HL-60 (cell line): ENCODE results near the gene HOXB4.

ENCODE experiments used
- TF ChIP-seq, protein P1 (sequence below): IDR thresholded peaks from one replicate; pipeline ENCODE4 v1.5.1; 2011; ENCODE audit warnings: low read length, control low read depth, inconsistent platforms; ENCODE audit not compliant: insufficient read depth
- TF ChIP-seq, protein P2 (sequence below): IDR thresholded peaks from 2 replicates; pipeline ENCODE4 v1.6.1; 2012; ENCODE audit warnings: low read depth; ENCODE audit not compliant: insufficient replicate concordance

DNA sequence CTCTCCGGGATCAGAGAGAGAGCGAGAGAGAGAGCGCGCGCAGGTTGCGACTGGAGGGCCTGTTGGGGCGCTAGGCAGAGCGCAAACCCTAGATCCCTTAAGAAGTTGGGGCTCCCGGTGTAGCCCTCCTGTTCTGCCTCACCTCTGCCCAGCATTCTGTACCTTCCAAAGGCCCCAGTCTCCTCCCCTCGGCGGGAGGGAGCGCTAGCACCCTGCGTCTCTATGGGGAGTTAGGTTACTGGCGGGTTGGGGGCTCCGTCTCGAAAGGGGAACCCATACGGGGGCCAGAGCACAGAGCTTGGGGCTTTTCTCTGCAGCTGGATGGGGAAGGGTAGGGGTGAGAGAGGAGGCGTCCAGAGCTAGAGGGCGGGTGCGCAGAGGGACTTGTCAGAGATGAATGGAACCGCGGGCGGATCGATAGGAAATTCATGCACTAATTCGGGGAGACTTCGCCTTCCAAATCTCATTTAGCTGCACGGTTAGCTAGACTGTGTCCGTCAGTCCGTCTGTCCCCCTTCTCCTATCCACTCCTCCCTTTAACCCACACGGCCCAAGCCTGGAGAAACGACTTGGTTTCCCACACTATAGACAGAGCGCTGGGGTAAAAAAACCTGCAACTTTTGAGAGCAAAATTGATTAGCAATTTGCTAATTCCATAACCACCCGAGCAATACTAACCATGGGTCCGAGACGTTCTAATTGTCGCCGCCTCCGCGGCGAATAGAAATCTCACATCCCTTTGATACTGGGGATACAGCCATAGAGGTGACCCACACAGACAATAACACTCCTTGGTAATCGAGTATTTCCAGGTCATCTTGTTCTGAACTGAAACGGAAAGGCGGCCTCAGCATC lies 693 bp upstream of the HOXB4 start:
- TF ChIP-seq, protein P1, sequence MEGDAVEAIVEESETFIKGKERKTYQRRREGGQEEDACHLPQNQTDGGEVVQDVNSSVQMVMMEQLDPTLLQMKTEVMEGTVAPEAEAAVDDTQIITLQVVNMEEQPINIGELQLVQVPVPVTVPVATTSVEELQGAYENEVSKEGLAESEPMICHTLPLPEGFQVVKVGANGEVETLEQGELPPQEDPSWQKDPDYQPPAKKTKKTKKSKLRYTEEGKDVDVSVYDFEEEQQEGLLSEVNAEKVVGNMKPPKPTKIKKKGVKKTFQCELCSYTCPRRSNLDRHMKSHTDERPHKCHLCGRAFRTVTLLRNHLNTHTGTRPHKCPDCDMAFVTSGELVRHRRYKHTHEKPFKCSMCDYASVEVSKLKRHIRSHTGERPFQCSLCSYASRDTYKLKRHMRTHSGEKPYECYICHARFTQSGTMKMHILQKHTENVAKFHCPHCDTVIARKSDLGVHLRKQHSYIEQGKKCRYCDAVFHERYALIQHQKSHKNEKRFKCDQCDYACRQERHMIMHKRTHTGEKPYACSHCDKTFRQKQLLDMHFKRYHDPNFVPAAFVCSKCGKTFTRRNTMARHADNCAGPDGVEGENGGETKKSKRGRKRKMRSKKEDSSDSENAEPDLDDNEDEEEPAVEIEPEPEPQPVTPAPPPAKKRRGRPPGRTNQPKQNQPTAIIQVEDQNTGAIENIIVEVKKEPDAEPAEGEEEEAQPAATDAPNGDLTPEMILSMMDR = no peak
- TF ChIP-seq, protein P2, sequence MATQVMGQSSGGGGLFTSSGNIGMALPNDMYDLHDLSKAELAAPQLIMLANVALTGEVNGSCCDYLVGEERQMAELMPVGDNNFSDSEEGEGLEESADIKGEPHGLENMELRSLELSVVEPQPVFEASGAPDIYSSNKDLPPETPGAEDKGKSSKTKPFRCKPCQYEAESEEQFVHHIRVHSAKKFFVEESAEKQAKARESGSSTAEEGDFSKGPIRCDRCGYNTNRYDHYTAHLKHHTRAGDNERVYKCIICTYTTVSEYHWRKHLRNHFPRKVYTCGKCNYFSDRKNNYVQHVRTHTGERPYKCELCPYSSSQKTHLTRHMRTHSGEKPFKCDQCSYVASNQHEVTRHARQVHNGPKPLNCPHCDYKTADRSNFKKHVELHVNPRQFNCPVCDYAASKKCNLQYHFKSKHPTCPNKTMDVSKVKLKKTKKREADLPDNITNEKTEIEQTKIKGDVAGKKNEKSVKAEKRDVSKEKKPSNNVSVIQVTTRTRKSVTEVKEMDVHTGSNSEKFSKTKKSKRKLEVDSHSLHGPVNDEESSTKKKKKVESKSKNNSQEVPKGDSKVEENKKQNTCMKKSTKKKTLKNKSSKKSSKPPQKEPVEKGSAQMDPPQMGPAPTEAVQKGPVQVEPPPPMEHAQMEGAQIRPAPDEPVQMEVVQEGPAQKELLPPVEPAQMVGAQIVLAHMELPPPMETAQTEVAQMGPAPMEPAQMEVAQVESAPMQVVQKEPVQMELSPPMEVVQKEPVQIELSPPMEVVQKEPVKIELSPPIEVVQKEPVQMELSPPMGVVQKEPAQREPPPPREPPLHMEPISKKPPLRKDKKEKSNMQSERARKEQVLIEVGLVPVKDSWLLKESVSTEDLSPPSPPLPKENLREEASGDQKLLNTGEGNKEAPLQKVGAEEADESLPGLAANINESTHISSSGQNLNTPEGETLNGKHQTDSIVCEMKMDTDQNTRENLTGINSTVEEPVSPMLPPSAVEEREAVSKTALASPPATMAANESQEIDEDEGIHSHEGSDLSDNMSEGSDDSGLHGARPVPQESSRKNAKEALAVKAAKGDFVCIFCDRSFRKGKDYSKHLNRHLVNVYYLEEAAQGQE = no peak
